Cardiac septum (tissue), 1 donor: ENCODE data around the gene CEP126. TPM values are rescaled to one million over a fixed set of nuclear protein-coding genes. Genes with fewer than 3 reads are reported as not detected.
"Not testable (repeated sequence)": the region's sequence is repeated elsewhere in the genome, so short reads cannot be mapped to it uniquely, and the experiment has no call there.

Experiments used
- DNase-seq: peaks from one replicate; pipeline ENCODE4 v3.0.0-alpha.2; 2020; ENCODE audit warnings: low spot score
- intact Hi-C: fragments of 100-400 bp; cut with DNase I; formaldehyde crosslinking; loops from one replicate; pipeline ENCODE4 v1.14.0; 2022
- total RNA-seq: library from RNA; stranded (reverse); fragmentation: NEBNext Ultra II Directional; extraction: Animal tissue kit (Norgen Biotek cat#: 25700); gene quantifications from one replicate; pipeline ENCODE4 v1.2.1, GENCODE V29; 2021
- donor health status: DM: no; HTN: no; CAD: no.

CEP126 gene
- total RNA-seq, 1 donor from 2014 or later: 1.5 TPM

DNA sequence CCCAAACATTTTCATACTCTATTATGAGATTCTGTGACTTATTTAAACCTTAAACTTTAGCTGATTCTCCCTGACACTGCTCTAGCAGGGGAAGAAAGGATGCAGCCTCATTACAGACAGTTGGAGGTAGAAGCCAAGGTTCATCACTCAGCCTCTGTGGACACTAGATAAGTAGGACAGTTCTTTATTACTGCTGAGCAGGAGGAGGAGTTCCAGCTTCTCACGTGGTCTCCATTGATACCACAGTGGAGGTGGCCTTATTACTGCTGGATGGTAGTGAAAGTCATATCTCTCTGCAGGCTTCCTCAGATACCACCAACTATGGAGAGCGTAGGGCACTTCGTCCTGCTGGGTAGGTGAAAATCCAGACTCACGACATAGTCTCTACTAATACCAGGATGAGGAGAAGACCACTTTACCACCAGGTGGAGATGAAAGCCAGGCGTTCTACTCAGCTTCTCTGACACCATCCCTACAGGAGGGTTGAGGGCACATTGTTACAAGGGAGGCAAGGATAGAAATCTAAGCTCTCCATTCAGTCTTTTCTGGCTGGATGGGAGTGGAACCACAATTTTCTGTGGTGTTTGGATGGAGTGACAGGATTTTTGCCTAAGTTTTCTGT is 14.6 kb downstream of the CEP126 start:
- DNase-seq: no peak
- intact Hi-C loops: no loop called here

DNA sequence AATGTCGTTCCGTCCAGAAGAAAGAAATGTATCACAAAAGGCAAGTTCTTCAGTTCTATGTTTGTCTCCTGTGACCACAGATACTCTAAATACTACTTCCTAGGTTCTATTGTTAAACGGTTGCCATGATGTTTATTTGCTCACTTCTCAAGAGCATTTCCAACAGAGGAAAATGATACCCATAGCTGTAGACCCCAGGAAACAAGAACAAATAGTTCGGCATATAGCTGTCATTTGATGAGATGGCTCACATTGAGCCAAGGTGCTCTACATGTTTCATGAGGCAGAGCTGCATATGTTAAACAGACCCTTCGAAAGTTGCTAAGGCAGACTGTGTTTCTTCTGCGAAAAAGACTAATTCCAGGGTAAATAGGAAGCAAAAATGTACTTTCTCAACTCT is 16.9 kb downstream of the CEP126 start:
- intact Hi-C loops: no loop called here
- no peak for DNase-seq

DNA sequence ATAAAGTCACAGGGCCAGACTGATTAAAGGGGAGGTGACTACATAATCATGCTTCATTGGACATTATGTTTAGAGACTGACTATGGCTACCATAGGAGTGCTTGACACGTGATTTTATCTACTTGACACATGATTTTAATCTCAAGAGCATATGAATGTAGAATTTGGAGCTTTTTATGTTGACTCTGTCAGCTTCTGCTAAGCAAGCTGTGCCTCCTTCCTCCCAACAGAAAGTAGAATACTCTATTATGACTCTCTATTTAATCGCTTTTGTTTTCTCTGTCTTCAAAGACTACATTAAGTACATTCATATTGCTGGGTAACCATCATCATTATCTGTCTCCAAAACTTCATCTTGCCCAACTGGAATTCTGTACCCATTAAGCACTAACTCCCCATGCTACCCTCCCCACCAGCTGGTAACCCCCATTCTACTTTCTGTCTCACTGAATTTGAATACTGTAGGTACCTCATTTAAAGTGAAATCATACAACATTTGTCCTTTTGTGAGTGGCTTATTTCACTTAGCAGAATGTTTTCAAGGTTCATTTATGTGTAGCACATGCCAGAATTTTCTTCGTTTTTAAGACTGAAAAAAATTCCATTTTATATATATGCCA is 26.2 kb downstream of the CEP126 start:
- DNase-seq: no peak
- intact Hi-C loops: no loop called here

DNA sequence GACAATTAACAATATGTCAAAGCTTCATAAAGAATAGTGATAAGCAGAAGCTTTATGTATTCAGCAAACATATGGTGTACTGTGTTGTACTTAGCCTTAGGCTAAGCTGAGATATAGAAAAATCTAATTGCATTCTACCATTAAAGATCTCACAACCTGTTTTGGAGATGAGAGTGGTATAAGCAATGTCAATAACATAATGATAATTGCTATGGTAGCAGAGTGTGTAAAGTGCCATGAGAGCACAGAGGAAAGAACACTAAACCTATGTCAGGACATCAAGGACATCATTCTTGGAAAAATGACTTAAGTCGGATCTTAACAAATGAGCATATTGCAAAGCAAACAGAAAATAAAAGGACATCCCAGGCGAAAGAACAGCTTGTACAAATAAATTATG is 30.1 kb downstream of the CEP126 start:
- intact Hi-C loops: no loop called here
- no peak for DNase-seq

DNA sequence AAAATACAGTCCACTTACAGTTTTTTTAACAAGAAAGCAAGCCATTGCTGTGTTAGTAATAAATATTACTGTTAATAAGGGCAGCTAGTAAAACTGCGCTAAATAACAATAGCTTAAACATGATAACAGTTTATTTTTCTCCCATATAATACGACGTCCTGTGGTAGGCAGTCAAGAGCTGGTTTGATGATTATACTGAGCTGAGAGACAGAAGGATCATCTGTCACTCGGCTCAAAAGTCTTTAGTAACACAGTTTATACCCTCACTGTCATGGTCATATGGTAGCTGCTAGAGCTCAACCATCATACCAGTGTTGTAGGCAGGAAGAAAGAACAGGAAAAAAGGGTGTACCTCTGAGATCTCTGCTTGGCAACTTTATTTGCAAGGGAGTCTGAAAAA is 30.6 kb downstream of the CEP126 start:
- intact Hi-C loops: no loop called here
- no peak for DNase-seq

DNA sequence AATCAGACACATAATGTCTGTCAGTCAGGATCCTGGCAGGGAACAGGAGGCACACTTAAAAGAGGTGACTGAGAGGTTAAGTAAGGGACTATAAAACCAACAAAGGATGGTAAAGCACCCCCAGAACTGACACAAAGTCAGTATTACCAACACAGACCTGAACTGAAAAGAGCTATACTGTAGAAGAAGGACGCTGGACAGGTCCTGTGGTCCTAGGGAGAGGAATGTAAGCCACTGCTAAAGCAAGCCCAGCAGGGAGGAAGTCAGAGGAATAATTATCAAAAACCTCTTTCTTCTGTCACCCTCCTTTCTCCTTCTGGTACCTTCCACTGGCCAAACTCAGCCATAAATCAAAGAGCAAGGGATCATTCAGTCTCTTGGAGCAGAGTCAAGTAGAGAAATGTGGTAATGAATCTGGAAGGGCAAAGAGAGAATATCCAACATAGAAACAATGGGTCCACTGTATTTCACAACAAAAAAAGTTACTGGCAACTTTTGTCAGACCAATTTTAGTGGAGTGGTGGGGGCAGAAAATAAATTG is 34.9 kb downstream of the CEP126 start:
- intact Hi-C loops: no loop called here
- no peak for DNase-seq

GRCh38 chr11:101955278-101955677 is 40.5 kb downstream of the CEP126 start:
- no peak for DNase-seq
- intact Hi-C loops: no loop called here

DNA sequence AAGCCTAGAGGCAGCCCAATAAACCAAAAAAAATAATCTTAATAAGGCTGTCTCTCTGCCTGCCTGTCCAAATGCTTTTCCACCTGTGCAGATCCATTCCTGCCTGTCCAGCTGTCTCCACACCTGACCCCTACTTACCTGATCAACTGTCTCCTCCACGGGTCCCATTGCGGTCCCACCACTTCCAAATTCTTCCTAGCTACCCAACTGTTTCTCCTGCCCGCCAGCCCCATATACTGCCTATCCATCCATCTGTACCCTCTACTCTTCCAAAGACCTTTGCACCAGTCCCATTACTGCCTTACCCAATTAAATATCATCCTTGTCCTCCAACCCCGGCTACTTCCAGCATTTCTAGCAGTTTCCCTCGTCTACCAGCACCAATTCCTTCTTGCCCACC is 40.9 kb downstream of the CEP126 start:
- DNase-seq: peak; percentile 51
- intact Hi-C loops: no loop called here

DNA sequence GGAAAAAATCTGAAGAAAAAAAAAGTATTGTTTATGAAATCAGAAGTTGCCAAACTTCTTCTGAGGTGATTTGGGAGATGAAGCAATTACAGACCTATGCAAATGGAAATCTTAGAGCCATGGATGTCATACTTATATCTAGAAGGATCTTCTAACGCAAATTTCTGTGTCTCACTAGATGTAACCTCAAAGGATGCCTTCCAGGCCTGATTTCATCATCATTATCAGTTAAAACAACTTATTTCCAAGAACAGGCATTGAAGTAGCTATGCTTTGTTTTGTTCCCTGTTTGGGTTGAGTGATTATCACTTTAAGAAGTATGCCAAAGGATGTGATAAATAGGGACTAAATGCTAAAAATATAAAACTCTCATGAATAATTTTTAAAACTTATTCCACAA is 45.4 kb downstream of the CEP126 start:
- intact Hi-C loops: no loop called here
- DNase-seq: no peak

GRCh38 chr11:101964200-101964599 is 49.4 kb downstream of the CEP126 start:
- intact Hi-C loops: not testable (repeated sequence)

GRCh38 chr11:101974255-101974654 is 59.4 kb downstream of the CEP126 start:
- no peak for DNase-seq
- intact Hi-C loops: no loop called here

More at GRCh38 chr11:101964200-101964599, 49.4 kb downstream of the CEP126 start:
- DNase-seq: peak; percentile 60

DNA sequence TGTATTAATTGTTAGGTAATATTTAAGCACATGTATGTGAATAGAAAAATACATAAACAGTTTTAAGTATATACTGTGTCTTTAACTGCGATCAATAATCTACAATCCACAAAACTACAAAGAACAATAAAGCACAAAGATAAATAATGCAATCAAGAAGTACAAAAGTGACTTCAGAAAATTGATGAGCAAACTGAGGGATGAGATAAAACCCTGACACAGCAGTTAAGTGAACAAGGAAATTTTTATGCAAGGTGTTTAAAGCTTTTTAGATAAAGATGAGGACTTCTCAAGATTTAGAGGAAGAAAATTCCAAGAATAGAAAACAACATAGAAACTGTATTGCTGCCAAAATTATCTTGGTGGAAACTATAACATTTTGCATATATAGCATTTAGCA is 60.0 kb downstream of the CEP126 start:
- intact Hi-C loops: no loop called here
- DNase-seq: no peak

DNA sequence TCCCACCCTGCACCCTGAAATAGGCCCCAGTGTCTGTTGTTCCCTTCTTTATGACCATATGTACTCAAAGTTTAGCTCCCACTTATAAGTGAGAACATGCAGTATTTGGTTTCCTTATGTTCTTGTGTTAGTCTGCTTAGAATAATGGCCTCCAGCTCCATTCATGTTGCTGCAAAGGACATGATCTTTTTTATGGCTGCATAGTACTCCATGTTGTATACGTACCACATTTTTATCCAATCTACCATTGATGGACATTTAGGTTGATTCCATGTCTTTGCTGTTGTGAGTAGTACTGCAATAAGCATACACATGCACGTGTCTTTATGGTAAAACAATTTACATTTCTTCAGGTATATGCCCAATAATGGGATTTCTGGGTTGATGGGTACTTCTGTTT is 60.9 kb downstream of the CEP126 start:
- intact Hi-C loops: no loop called here
- DNase-seq: no peak

DNA sequence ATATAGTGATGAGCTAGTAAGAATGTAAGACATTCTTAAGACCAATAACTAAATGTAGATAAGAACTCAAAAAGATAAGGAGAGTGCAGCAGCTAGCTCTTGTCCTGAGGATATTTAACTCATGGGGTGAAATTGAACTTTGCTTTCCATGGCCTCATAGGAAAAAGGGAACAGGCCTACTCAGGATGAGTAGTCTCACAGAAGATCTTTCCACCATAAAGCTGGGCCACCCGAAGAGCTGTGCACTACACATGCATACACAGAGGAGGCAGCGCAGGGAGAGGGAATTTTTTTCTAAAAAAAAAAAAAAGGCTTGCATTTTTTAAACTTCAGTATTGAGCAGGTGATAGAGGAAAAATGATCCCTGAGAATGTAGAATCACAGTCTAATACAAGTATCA is 72.6 kb downstream of the CEP126 start:
- DNase-seq: no peak
- intact Hi-C loops: no loop called here

DNA sequence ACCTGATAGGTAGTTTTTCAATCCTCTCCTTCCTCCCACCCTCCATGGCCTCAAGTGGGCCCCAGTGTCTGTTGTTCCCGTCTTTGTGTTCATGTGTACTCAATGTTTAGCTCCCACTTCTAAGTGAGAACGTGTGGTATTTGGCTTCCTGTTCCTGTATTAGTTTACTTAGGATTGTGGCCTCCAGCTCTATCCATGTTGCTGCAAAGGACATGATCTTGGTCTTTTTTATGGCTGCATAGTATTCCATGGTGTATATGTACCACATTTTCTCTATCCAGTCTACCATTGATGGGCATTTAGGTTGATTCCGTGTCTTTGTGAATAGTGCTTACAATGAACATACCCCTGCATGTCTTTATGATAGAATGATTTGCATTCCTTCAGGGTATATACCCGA is 78.4 kb downstream of the CEP126 start:
- no peak for DNase-seq
- intact Hi-C loops: no loop called here

- DNase-seq, intact Hi-C loops: not testable (repeated sequence)
These were observed 79.3 kb downstream of the CEP126 start for GRCh38 chr11:101994052-101994469.

- DNase-seq: no peak
- intact Hi-C loops: no loop called here
These were observed 81.3 kb downstream of the CEP126 start for GRCh38 chr11:101996111-101996510.

GRCh38 chr11:102001657-102002338 is 87.0 kb downstream of the CEP126 start:
- no peak for DNase-seq
- intact Hi-C loops: no loop called here

DNA sequence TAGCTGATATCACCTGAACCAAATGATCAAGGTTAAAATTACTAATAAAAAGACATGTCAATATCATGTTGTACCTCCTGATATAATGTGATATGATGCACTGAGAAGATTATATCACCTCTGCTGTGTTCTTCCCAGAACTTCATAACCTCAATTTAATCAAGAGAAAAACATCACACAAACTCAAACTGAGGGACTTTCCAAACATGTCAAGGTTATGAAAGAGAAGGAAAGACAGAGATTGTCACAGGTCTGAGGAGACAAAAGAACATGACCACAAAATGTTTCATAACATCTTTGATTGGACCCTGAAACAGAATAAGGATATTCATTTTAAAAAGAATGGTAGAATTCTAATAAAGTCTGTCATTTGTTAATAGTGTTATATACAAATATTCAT is 89.4 kb downstream of the CEP126 start:
- DNase-seq: no peak
- intact Hi-C loops: no loop called here

DNA sequence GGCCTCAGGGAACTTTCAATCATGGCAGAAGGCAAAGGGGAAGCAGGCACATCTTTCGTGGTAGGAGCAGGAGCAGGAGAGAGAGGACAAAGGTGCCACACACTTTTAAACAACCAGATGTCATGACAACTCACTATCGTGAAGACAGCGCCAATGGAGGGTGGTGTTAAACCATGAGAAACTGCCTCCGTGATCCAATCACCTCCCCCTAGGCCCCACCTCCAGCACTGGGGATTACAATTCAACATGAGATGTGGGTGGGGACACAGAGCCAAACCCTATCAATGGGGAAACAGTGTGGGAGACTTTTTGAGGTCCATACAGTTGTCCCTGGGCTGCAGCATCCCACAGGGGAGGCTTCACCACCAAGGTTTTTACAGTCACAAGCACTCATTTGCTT is 90.5 kb downstream of the CEP126 start:
- intact Hi-C loops: no loop called here
- no peak for DNase-seq
